ENCODE data around the gene CARMIL1.

CARMIL1 gene

GRCh38 chr6:25337431-25337830, 58.3 kb downstream of the CARMIL1 start:
- no peak for DNase-seq

- no peak for DNase-seq
These were observed 61.4 kb downstream of the CARMIL1 start for GRCh38 chr6:25340431-25341202.

GRCh38 chr6:25341203-25341552, 62.0 kb downstream of the CARMIL1 start:
- no peak for DNase-seq

- DNase-seq, result no peak
These were observed 62.9 kb downstream of the CARMIL1 start for GRCh38 chr6:25341923-25342619.

DNA sequence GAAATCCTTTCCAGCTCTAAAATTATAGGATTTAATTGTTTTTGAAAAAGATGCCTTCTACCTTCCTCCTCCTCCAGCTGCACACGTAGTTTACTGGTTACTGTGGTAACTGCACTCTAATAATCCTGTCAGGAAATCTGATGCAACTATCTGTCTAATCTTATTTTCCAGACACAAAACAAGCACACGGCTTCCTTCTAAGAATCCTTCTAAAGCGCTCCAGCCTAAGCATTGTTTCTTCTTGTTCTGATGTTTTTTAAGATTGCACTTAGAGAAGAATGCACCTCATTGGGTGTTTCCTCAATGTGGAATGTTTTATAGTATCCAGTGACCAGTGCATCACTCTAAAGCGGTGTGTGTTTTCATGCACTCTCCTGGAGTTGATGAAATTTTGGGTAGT, 63.6 kb downstream of the CARMIL1 start:
- DNase-seq, result no peak

DNA sequence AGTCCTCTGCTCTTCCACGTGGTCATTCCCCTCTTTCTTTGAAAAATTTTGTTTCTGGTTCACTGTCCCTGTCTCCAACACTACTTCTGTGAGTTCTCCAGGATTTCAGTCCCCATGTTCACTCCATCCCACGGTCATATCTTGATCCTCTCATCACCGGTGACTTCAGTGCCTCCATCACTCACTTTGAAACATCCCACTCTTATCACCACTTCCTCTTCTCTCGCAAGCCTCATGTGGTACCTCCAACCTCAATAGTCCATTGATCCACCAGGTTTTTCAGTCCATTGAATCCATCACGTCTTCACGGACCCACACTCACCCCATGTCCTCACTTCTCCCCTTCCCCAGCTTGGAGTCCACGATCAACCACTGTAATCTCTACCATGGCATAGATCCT, 64.8 kb downstream of the CARMIL1 start:
- no peak for DNase-seq

GRCh38 chr6:25344827-25345226, 65.7 kb downstream of the CARMIL1 start:
- DNase-seq, result no peak

- DNase-seq, result no peak
These were observed 66.9 kb downstream of the CARMIL1 start for GRCh38 chr6:25346064-25346463.

GRCh38 chr6:25350573-25350972, 71.4 kb downstream of the CARMIL1 start:
- DNase-seq, result no peak

- DNase-seq, result no peak
These were observed 72.3 kb downstream of the CARMIL1 start for GRCh38 chr6:25351485-25351884.

GRCh38 chr6:25352285-25352684, 73.1 kb downstream of the CARMIL1 start:
- DNase-seq, result no peak

DNA sequence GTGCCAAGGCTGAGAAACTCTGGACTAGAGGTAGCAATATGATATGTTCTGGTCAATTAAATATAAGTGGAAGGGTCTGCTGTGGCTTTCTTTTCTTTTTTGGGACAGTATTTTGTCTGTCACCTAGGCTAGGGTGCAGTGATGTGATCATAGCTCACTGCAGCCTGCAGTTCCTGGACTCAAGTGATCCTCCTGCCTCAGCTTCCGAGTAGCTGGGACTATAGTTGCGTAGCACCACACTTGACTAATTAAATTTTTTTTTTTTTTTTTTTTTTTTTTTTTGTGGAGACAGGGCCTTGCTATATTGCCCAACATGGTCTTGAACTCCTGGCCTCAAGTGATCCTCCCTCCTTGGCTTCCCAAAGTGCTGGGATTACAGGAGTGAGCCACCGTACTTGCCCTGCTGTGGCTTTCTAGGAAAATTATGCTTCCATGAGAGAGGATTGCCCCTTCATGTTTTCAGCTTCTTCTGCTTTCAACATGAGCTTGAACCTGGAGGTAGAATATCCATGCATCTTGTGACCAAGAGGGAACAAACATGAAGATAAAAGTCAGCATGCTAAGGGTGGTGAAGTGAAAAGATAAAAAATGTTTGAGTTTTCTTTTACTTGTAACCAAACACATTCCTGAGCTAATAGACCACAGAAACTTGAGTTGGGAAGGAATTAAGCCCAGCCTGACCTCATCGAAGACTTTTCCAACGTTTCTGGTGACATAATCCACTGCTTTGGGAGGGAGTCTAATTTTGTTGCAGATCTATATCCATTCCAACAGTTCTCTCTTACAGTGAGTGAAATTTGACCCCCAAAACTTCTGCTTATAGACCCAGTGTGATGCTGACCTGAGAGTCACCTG, 75.1 kb downstream of the CARMIL1 start:
- no peak for DNase-seq

DNA sequence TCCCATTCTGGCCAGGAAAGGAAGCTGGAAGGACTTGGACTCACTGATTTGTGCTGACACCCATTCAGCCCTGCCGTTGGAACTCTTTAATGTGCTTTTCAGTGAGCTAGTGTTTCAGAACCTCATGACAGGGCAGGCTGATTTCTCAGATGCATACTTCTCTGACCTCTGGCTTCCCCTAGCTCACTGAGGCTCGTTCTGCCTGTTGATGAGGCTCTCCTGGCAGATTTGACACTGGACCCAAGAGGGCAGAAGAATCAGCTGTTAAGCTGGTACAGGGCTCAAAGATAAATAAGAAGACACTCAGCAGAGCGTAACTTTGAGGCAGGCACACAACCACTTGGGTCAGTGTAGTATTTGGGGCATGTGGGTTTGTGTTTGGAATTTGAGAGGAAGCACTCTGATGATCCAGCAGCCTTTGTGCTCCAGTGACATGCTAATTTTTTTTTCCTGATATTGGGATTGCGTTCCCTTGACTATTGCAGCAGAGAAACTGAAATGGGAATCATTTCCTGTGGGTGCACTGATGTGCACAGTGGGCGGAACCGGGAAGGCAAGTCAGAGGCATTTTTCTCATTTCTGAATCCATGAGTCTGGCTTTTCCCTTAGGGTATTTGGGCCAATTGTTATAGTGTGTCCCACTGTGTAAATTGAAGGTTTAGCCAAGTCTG, 80.2 kb downstream of the CARMIL1 start:
- no peak for DNase-seq

DNA sequence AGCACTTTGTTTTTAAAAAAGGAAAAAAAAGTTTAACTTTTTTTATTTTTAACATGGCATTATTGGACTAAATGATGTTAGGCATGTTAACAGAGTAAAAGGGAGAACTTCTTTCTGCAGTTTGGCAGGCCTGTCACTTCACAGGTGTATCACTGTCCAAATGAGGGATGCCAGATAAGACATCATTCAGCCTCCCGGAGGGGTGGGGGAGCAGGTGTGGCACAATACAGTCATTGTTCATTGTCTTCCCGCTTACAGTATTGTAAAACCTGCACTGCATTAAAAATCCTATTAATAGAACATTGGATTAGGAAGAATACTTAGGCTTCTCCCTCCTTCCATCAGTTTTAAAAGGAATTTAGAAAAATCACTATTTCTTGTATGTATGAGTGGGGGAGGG, 80.7 kb downstream of the CARMIL1 start:
- DNase-seq, result no peak

DNA sequence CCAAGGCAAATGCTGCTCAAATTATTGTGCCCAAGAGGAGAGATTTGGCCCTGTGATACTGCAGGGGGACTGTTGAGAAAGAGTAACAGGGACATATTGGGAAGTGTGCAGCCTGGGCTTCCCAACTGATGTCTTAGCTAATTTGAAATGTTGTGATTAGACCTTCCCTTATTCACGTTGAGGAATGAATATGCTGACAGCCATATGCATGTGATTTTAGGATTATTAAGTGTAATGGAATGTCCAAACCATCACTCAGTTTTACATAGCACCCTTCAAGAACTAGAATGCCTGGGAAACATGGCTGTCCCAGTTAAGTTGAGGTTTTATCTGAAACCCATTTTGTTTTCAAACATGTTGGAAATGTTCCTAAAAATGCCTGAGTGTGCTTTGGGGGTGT, 81.4 kb downstream of the CARMIL1 start:
- no peak for DNase-seq

DNA sequence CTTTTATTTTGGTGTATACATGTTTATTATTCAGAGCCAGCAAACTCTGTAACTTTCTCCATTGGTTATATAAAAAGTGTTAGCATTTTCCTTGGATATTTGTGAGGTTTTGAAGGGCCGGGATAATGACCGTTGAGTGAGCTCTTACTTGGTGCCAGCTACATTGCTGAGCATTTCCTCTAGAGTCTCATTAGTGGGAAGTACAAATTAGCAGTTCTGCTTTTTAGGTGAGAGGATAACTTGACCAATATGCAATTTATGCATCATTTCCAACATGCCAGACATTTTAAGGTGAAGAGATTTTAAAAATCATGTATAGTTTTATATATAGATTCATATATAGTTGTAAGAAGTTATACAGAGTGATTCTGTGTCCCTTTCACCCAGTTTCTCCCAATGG, 84.3 kb downstream of the CARMIL1 start:
- DNase-seq, result no peak

GRCh38 chr6:25365154-25365553, 86.0 kb downstream of the CARMIL1 start:
- no peak for DNase-seq

DNA sequence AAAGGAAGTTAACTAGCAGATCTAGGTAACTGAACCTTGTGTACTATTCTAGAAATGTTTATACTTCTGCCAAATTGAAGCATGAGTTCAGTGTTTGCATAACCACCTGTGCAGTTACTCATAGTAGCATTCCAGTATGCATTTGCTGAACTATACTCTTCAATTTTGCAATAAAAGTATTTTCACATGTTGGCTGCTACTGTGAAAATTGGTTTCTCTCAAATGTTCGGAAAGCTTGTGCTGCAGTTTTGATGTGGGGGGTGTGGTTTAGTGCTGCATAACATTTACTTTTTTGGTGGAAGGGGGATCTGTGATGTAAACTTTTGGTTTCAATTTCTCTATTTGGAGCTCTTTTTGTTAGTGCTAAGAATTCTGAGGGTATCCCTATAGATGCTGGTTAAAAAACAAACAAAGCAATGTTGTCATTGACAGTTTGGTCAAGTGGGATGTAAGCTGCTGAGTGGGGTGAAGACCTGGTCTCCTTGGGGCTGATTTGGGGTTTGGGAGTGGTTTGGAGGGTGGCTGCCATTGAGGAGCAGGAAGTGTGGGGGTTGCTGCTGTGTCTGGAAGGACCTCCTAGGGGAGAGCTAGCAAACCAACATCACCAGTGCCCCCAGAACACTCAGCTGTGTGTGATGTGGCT, 87.8 kb downstream of the CARMIL1 start:
- DNase-seq, result no peak

DNA sequence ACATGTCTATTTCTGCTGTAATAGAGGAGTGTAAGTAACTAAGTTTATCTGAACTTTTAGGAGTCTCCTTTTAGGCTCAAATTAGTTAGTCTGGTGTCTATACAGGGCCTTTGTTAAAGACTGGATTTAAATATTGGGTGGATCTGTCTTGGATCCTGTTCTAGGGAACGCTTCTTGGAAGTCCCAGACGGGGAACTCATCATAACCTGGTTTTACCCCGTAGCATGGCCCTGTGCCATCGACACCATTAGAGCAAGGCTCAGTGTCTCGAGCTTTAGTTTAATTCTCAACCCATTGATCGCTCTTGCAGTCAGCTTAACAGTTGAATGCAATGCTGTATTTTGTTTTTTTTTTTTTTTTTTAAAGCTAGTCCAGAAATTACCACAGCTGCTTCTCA, 89.9 kb downstream of the CARMIL1 start:
- no peak for DNase-seq

- DNase-seq, result no peak
These were observed 90.4 kb downstream of the CARMIL1 start for GRCh38 chr6:25369433-25370177.

DNA sequence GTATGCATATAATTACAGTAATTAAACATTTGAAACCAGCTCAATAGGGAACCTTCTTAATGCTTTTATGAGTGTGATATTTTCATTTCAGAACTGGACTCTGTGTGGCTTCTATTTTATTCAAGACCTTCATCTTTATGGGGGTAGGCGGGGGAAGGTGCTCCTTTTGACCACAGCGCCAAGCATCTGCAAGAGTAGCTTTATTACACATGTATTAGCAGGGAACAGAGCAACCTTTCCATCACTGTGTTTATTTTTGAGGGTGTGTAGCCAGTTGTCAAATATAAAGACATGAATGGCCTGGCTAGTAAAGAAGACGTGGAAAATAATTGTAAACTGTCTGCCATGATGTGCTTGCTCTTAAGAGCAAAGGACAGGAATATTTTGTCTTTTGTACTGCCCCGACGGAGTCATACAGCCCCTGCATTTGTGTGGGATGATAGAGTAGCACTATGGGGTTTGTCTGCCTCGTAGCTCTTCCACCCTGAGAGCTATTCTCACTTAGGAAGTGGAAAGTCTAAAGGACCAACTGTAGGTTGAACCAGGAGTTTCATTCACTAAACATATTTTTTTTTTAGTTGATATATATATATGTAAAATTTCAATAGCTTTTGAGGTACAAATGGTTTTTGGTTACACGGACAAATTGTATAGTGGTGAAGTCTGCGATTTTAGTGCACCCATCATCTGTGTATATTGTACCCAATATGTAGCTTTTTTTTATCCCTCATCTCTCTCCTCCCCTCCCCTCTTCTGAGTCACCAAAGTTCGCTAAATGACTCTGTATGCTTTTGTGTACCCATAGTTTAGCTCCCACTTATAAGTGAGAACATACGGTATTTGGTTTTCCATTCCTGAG, 91.2 kb downstream of the CARMIL1 start:
- DNase-seq, result no peak
